HL-60/S4 treated with retinoic acid at 250 ng/mL for 4 days and 3 days (cell line): Measurements from ENCODE around the gene PHACTR4.
"Not testable (repeated sequence)": the region's sequence is repeated elsewhere in the genome, so short reads cannot be mapped to it uniquely, and the experiment has no call there.

Experiments
- in situ Hi-C: fragments of 300-500 bp; cut with MboI; formaldehyde crosslinking; loops from 2 replicates; pipeline ENCODE4 v1.7.0; 2022; ENCODE audit warnings: low sequenced_read_pairs

Gene PHACTR4

DNA sequence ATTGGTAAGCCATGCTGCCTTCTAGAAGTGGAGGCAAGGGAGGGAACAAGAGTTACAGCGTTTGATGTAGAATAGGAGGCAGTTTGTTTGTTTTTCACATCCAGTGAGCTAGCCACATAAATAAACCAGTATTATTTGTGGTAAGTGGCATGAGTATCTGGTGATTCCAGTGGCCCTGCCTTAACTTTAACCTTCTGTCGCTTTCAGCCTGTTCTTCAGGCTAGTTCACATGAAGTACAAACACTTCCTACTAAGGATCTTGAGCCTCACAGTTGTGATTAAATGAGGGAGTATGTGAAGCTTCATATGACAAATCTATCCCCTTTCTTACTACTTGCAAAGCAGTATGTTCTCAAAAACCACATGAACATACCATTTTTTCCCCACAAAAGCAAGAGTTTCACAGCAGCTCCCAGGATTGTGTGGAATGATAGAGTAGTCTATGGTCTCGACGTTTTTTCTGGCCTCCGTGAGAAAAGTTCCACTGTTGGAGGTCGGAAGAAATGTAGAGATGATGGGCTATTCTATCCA is 59.5 kb downstream of the PHACTR4 start:
- in situ Hi-C loops, result no loop called here

DNA sequence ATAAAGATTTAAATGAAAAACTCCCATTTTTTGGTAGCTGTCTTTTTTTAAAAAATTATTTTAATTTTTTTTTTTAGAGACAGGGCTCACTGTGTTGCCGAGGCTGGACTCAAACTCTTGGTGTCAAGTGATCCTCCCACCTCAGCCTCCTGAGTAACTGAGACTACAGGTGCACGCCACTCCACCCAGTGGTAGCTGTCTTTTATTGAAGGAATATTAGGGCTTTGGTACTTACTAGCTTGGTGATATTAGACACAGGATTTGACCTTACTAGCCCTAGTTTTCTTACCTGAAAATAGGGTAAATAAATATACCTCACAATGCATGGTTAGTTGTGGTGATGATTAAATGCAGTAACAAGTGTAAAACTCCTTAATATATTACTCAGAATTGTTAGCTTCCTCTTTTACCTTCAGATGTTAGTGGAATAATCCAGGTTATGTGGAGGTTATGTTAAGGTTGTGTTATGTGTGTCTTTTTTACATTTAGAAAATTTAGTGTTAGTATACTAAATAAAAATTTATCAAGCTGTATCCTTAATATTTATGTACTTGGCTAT is 66.8 kb downstream of the PHACTR4 start:
- in situ Hi-C loops, result no loop called here

DNA sequence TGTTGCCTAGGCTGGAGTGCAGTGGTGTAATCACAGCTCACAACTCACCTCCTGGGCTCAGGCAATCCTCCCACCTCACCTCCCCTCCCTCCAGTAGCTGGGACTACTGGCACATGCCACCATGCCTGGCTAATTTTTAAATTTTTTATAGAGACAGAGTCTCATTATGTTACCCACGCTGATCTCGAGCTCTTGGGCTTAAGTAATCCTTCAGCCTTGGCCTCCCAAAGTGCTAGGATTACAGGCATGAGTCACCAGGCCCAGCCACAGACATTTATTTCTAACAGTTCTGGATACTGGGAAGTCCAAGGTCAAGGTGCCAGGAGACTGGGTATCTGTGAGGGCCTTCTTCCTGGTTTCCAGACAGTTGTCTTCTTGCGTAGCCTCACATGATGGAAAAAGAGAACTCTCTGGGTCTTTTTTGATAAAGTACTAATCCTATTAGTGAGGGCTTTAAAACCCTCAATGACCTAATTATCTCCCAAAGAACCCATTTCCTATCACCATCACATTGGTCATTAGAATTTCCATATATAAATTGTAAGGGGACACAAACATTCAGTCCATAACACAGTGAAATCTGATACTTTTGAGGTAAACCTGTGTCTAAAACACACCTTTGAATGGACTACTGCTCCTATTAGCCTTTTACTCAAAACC is 67.9 kb downstream of the PHACTR4 start:
- in situ Hi-C loops, result no loop called here

DNA sequence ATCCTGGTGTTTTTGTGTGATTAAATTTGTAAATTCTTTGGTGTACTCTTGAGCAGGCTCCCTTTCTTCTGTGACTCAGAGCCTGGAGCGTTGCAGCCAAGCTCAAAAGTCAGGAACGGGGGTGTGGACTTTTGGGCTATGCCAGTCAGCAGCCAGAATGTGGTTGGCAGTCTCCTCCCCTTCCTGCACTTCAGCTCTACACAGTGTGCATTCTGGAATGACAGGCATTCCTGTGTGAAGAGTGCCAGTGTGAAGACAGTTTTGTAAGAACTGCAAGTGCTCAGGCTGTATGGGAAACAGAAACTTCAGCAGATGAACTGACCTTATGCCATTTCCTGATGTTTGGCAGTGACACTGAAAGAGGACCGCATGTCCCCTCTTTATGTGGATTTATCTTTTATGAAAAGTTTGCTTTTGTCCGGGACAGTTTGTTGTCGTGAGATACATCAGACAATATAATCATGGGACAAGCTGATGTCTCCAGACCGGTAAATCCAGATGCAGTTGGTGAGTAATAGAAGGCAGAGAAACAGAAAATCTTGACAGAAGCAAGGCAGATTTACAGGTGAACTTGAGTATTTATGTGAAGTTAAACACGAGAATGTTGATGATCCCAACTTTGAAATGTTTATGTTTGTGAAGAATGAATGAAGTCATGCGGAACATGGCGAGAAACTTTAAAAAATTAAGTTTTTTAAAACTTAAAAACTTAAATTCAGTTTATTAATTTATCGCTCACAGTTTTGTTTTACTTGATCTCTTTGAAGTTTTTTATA is 68.6 kb downstream of the PHACTR4 start:
- in situ Hi-C loops, result no loop called here

DNA sequence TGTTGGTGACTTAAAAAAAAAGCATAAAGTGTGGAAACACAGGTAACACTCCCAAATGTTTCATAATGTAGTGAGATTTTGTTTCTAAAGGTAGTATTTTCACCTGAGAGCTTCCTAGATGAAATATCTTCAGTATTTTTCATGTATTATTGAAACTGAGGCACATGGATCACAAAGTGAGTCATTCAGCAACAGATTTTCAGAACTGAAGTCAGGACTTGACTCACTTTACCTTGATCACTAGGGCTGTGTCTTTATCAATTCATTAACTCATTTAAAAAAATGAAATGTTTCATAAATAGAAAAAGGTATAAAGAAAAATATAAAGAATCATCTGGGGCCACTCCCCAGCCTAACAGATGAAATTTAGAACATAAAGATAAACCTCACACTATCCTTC is 69.8 kb downstream of the PHACTR4 start:
- in situ Hi-C loops, result no loop called here

DNA sequence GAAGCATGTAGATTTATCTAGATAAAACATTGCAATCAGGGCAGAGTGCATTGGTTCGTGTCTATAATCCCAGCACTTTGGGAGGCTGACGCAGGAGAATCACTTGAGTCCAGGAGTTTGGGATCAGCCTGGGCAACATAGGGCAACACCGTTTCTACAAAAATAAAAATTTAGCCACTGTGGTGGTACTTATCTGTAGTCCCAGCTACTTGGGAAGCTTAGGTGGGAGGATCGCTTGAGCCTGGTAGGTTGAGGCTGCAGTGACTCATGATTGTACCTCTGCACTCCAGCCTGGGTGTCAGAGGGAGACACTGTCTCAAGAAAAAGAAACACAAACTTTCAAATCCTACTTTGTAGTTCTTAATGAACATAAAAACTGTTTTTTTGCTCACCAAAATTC is 72.1 kb downstream of the PHACTR4 start:
- in situ Hi-C loops, result no loop called here

DNA sequence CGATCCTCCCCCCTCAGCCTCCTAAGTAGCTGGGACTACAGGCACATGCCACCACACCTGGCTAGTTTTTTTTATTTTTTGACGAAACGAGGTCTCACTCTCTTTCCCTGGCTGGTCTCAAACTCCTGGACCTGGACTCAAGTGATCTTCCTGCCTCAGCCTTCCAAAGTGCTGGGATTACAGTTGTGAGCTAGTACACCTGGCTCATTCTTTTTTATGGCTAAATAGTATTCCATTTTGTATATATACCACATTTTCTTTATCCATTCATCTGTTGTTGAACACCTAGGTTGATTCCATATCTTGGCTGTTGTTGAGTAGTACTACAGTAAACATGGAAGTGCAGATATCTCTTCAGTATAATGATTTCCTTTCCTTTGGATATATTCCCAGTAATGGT is 74.0 kb downstream of the PHACTR4 start:
- in situ Hi-C loops, result no loop called here

DNA sequence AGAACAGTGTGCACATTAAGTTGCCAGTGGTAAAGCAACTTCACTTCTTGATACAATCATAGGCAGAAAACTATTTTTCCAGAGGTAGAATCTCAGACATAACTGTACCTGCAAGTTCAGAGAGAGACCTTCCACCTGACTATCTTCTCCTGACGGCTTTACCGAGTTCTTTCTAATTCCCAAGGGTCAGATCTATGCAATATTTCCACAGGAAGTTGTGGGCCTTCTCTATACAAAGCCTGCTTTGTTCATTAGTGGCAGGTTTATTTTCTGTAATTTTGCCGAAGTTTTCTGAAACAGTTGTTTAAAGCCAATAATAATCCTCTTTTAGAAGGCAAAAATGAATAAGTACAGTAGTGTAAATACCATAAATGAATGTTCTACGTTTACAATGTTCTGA is 78.1 kb downstream of the PHACTR4 start:
- in situ Hi-C loops, result no loop called here

DNA sequence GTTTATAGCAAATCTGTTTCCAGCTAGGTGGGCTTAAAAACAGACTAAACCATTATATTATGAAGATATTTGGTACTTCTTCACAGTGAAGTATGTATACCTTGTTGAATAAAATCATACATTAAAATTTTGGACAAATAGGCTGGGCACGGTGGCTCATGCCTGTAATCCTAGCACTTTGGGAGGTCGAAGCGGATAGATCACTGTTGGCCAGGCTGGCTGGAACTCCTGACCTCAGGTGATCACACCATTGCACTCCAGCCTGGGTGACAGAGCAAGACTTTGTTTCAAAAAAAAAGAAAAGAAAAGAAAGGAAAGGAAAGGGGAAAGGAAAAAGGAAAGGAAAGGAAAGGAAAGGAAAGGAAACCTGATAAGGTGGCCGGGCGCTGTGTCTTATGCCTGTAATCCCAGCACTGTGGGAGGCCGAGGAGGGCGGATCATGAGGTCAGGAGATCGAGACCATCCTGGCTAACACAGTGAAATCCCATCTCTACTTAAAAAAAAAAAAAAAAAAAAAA is 78.6 kb downstream of the PHACTR4 start:
- in situ Hi-C loops, result not testable (repeated sequence)

DNA sequence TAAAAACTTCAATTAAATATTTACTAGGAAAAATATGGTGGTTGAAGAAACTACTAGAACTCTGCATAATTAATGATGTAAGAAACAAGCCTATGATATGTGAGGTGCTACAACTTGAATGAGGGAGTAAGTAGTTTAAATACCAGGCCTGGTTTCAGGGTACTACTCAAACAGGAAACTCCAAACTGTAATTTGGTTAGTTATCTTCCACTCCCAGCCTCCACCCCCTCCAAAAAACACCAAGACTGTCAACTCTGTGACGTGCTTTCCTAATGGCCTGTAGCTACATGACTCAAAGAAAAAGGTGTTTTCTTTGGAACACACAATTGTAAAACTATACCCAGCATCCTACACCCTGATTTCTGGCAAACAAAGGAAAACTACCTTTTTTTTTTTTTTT is 80.4 kb downstream of the PHACTR4 start:
- in situ Hi-C loops, result no loop called here

DNA sequence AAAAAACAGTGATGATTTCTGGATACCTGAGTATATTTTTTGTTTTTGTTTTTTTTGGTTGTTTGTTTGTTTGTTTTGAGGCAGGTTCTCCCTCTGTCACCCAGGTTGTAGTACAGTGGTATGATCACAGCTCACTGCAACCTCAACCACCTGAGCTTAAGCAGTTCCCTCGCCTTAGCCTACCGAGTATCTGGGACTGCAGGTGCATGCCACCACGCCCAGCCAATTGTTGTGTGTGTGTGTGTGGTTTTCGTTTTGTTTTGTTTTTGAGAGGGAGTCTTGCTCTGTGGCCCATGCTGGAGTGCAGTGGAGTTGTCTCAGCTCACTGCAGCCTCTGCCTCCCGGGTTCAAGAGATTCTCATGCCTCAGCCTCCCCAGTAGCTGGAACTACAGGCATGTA is 81.0 kb downstream of the PHACTR4 start:
- in situ Hi-C loops, result no loop called here

DNA sequence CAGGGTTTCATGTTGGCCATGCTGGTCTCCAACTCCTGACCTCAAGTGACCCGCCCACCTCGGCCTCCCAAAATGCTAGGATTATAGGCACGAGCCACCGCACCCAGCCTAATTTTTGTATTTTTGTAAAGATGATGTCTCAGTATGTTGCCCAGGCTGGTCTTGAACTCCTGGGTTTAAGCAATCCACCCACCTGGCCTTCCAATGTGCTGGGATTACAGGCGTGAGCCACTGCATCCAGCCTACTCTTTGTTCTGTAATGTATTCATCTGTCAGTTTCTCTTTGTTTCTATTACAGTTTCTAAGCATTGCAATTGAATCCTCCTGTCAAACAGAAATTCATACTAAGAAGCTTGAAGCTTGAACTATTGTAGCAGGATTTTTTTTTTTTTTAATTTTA is 81.5 kb downstream of the PHACTR4 start:
- in situ Hi-C loops, result no loop called here

DNA sequence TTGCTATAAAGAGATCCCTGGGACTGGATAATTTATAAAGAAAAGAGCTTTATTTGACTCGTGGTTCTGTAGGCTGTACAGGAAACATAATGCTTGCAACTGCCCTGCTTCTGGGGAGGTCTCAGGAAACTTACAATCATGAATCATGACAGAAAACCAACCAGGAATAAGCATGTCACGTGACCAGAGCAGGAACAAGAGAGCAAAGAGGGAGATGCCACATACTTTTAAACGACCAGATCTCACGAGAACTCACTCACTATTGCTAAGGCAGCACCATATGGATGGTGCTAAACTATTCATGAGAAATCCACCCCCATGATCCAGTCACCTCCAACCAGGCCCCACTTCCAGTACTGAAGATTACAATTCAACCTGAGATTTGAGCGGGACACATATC is 86.5 kb downstream of the PHACTR4 start:
- in situ Hi-C loops, result no loop called here

DNA sequence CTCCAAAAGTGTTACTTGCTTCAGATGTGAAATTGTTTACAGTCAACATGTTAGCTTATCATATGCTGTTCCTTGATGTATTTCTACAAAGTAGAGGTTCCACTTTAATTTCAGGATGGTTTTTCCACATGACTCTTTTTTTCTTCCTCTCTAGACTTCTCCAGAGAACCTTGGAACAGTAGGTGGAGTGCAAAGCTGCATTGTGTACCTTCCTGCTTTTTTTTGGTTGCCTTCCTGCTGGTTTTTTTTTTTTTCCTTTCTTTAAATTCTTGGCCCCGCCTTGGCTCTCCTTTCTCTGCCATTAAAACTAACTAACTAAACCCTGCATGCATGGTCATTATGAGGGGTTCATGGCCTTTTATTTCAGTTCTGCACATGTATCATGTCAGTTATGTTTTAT is 88.1 kb downstream of the PHACTR4 start:
- in situ Hi-C loops, result no loop called here

DNA sequence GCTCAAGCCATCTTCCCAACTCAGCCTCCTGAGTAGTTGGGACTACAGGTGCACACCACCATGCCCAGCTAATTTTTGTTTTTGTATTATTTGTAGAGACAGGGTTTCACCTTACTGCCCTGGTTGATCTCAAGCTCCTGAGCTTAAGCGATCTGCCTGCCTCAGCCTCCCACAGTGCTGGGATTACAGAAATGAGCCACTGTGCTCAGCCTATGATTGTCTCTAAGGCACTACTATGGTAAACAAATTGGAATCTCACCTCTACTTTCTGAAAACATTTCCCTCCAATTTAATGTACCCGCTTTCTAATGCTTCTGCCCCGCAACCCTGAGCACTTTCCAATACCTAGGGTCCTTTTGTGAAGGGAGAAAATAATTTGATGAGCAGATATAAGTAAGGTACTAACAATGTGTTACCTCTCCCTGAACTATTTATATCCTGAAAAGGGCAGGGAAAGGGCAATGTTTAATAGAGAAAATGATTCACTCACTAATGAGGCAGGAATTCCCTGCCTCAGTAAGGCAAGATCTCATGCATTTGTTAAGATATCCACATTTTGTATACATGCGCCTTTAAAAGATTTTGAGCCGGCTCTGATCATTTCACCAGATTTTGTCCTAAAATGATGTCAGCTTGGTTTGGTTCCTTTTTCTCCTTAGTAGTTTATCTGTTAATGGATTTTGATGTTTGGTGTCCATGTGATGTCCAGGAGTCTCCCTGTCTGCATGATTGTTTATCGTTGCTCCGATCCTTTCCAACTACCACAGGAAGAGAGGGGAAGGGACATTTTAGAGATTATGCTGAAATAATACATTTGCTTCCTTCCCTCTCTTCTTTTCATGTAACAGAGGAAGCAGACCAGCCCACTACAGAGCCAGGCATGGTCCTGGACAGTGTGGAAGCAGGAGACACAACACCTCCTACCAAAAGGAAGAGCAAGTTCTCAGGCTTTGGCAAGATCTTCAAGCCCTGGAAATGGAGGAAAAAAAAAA is 89.0 kb downstream of the PHACTR4 start:
- in situ Hi-C loops, result no loop called here

DNA sequence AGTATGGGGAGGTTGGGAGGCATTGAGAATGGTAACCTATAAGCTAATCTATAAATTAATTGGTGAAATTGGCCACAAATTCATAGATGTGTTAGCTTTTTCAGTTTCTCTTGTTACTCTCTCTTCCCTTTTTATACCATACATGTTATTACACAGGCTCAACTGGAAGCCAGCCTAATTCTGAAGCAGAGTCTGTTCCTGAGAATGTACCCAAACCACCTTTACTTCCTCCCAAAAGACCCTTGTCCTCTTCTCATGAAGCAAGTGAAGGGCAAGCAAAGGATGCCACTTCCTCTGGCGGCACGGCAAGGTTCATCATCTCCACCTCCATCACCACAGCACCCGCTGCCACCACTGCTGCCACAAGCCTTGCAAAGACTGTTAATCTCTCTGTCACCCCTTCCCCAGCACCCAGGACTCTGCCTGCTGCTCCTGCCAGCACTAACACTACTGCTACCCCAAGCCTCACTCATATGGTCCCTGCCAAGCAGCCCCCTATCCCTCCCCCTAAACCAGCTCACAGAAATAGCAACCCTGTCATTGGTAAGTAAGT is 96.8 kb downstream of the PHACTR4 start:
- in situ Hi-C loops, result no loop called here

DNA sequence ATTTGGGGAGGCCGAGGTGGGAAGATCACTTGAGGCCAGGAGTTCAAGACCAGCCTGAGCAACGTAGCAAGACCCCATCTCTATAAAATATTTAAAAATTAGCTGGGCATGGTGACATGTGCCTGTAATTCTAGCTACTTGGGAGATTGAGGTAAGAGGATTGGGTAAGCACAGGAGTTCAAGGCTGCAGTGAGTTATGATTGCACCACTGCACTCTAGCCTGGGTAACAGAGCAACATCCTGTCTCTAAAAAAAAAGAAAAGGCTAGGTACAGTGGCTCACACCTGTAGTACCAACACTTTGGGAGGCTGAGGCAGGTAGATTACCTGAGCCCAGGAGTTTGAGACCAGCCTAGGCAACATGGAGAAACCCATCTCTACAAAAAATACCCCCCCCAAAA is 100.6 kb downstream of the PHACTR4 start:
- in situ Hi-C loops, result no loop called here

DNA sequence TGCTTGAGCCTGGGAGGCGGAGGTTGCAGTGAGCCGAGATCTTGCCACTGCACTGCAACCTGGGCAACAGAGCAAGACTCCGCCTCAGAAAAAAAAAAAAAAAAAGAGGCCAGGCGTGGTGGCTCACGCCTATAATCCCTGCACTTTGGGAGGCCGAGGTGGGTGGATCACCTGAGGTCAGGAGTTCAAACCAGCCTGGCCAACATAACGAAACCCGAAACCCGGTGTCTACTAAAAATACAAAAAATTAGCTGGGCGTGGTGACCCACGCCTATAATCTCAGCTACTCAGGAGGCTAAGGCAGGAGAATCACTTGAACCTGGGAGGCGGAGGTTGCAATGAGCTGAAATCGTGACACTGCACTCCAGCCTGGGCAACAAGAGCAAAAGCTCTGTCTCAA is 110.0 kb downstream of the PHACTR4 start:
- in situ Hi-C loops, result not testable (repeated sequence)

DNA sequence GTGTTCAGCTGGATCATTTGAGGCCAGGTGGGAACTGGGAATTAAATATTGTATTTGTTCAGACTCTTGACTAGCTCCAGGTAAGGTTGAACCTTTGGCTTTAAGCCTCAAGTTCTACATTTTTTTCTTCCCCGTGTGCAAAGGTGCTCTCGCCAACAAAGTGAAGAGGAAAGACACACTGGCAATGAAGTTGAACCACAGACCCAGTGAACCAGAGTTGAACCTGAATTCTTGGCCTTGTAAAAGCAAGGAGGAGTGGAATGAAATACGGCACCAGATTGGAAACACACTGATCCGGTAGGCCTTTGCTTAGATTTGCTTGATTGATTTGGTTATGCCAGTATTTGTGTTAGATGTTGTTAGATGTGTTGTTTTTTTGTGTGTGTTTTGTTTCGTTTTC is 110.8 kb downstream of the PHACTR4 start:
- in situ Hi-C loops, result no loop called here

DNA sequence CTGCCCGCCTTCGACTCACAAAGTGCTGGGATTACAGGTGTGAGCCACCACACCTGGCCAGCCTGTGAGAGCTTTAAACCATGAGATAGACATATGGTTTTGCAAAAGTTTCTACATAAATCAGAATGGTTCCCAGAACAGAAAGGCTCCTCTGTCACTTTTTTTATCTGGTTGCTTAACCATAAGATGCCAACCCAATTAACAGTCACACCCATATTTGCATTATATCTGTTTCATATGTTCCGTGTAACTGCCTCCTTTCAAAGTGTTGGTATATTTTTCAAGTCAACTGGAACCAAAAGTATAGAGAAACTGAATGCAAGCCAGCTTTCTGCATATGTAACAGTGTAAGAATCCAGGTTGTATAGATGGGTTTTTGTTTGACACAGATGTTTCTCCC is 112.6 kb downstream of the PHACTR4 start:
- in situ Hi-C loops, result no loop called here
